Activated T-helper 1 cell treated with anti-CD3 and anti-CD28 coated beads, Interleukin-2, amount 50 U/mL, for 16 hours (primary cell): ENCODE measurements around the gene ETV5.
A peak's percentile ranks its signal among the peaks of the same experiment; 100 is the strongest.

Source experiments
- DNase-seq, 2 donors: peaks; one replicate each; pipeline ENCODE4 v3.0.0-alpha.2; 2020; ENCODE audit warnings: low read depth in 1 of 2, low spot score in 1 of 2

Gene ETV5

DNA sequence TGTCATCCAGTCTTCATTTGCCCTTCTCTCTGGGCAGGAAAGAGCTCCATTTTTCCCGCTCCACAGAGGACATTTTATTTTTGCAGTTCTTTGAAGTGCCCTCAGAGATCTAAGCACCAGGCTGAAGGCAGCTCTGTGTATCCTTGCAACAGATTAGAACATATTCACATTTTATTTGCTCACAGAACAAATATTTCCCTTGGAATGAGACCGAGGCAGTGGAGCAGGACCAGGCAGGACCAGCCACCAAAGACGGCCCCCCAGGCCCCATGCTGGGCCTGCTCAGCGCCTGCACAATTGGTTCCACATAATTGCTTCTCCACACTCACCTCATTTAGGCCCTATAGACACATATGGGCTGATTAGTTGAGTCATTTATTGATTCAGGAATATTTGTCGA, 15.7 kb upstream of the ETV5 start:
- no peak for DNase-seq

DNA sequence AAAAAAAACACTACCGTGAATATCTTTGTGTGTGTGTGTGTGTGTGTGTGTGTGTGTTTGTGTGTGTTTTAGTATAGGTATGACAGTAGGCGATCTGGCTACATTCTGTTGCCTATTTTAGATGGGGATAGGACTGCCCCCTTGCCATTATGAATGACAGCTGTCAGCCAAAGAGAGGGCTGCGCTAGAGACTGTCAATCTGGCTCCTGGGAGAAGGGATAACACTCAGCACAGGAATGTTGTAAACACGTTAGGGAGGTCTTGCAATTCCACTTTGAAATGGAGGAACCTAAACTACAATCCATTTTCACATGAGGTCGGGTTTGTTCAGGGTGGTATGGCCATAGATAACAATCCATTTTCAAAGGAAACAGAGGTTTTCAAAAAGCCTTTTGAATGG, 14.1 kb upstream of the ETV5 start:
- DNase-seq: no peak

DNA sequence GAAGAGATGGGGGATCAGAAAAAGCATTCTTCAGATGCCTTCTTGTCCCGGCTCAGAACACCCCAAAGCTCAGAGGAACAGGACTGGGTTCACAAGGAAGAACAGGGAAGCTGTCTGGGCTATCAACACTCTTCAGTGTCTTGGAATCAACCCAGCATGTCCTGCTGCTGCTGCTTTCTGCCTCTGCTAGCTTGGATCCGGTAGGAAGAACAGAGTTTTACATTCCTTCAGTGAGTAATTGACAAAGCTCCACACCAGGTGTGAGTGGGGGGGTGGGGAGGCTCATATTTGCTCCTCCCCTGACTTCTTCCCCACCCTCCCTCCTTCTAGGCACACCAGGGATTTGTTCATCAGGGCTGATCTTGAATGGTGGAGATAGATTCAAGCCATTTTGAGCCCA, 13.1 kb upstream of the ETV5 start:
- DNase-seq: no peak

DNA sequence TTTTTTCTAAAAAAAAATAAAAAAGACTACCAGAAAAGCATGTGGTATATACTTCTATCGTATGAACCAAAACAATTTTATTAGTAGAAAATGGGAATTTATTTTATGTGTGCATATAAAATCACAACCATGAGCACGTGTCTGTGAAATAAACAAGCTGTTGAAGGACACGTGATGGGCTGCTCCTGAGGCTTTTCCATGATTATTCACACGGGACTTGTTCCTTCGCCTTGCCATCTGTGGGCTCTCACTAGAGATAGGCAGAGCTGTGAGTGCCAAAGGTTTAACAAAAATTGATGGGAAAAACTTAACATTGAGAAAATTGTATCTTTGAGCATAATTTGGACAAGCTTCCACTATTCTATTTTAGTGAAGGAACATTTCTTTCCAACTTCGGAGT, 12.4 kb upstream of the ETV5 start:
- DNase-seq: no peak

DNA sequence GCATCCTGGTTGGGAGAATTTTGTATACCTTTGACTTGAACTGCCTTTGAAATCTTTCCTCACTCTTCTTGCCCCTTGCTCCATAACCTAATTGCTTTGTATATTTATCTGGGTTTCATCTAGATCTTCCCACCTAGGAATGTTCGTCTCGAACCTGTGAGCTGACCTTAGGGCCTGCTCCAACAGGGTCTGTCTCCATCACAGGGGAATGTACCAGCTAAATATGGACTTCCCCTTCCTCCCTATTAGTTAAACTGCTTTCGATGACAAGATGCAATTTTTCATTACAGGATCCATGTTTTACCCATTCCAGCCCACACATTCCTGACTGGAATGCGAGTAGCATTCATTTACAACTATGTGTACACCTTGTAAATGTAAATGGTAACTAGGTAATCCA, 10.6 kb upstream of the ETV5 start:
- DNase-seq: no peak

DNA sequence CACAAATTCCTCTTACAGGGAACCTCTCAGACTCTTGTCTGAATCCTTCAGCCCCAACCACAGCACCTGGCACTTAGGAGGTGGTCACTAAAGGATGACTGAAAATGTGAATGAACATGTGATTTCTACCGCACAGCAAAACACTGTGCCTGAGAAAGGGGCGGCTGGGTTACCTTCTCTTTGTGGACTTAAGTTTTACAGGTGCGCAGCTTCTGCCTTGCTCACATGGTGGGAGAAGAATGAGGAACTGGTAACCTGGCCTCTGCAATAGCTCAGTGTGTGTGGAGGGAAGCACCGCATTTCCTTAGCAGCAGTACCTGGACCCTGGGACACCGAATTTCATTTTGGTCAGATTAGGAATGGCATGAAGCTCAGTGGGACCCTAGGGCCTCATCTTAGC, 9.8 kb upstream of the ETV5 start:
- DNase-seq: no peak

DNA sequence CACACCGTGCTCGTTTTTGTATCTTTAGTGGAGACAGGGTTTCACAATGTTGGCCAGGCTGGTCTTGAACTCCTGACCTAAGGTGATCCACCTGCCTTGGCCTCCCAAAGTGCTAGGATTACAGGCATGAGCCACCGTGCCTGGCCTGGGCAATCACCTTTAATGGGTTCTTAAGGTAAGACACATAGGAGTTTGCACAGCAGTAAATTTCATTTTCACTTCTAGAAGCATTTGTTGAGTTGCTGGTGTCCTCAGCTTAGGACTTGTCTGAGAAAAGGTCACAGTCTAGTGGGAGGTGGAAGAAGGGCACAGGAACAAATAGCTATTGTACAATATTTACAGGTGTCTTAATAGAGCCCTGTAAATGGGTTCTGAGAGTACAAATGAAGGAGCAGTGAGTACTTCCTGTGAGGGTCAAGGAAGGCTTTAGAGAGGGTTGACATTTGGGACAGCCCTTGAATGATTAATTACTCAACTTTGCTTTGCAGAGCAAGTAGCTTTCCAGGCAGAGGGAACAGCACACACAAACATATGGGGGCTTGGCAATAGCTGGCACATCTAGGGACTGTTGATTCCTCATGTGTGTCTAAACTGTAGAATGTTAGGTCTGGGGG, 8.7 kb upstream of the ETV5 start:
- DNase-seq: no peak

DNA sequence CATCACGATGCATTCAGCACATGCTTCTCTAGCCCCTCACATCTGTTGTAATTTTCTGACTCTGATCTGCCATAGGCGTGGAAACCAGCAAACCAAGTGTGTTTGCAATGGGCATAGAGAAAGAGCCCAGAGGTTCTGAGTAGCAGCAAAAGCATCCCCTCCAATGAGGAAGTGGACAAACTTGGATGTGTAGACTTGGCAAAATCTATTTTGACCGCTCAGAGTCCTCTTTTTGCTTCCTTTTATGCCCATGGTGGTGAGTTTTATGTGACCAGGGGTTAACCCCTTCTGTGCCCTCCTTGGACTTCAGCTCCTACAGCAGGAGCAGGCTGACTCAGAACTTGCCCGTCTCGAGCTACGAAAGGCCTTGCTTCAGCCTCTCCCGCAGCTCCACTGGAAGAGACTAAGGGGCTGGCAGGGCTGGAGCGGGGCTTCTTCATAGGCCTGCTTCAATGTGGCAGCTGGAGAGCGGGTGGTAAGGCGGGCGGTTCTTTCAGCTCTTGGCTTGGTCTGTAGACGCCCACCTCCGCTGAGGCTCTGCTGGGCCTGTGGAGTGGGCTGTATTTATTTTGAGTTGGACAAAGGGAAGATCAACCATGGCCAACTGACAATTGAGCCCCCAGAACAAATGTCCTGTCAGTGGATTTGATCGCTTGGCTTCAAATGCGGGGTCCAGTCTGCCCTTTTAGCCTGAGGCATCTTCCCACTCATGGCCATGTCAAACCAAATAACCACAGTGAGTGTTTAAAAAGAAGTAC, 6.5 kb upstream of the ETV5 start:
- no peak for DNase-seq

DNA sequence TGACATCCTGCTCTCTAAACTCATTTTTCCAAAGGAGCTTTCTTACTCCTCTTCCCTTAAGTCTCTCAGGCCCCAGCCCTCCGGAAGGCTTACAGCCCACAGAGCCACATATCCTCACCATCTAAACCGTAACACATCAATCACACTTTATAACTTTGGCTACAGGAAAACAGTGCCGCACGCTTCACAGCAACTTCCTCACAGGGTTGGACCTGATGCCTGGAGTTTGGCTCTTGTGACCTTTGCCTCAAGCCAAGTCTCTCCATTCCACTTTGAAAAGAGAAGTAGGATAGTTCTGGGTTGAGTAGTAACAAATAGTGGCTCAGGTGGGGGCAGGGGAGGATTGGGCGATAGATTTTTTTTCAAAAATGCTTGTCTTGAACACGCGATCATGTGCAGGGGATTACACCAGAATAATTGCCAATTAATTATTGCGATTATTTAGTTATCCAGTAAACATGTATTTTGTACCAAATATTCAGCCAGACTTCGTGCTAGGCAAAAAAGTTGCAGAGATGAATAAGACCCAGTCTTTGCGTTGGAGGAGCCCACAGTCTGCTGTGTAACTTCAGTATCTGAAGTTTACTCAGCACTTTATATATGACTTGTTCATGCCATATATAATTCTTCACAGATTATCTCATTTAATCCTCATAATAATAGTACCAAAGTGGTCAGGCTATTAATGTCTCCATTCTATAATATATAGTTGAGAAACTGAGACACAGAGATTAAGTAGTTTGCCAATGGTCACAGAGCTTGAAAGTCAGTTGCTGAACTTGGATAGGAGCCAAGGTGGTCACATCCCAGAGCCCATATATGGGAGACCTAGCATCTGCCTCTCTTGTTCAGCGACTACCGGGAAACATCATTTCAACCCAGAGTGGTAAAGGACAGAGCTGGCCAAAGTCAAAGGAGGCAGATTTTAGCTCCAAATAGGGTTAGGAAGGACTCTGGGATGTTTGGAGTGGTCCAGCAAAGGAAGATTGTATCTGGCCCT, 2.4 kb upstream of the ETV5 start:
- no peak for DNase-seq

DNA sequence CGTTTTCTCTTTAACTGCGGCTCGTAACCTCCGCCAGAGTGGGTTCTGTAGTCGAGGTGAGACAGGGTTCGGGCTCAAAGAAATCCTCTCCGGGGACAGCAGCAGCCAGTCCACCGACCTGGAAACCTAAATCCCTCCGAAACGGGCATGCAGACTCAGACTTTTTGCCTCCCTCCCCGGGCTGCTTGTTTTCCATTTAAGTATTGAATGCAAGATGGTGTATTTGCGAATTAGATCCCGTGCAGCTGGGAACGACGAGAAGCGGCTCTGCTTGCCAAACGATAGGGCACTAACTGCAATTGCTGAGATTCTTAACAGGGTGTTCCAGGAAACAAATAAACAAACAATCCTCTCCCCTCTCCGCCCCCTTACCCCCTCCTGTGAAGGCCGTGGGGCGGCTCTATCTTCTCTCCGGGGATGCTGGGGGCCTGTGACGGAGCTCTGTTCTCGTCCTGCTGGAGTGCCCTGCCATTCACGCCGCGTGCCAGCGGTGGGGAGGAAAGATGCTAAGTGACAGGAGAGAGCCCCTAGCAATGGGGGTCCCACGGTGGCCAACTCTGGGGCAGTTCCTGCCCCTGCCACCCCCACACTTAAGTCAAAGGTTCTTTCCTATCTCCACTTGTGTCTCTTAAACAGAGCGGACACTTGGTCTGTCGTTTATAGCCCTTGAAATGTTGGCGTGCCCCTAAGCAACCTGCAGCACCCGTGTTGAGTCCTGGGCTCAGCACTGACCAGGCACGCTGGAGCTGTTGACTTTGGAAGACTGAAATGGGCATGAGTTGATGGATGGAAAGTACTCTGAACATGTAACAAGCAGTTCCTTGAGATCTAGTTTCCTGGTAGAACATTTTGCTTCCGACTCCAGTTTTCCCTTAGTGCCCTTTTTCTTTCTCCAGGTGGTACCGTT, 1.3 kb upstream of the ETV5 start:
- no peak for DNase-seq

DNA sequence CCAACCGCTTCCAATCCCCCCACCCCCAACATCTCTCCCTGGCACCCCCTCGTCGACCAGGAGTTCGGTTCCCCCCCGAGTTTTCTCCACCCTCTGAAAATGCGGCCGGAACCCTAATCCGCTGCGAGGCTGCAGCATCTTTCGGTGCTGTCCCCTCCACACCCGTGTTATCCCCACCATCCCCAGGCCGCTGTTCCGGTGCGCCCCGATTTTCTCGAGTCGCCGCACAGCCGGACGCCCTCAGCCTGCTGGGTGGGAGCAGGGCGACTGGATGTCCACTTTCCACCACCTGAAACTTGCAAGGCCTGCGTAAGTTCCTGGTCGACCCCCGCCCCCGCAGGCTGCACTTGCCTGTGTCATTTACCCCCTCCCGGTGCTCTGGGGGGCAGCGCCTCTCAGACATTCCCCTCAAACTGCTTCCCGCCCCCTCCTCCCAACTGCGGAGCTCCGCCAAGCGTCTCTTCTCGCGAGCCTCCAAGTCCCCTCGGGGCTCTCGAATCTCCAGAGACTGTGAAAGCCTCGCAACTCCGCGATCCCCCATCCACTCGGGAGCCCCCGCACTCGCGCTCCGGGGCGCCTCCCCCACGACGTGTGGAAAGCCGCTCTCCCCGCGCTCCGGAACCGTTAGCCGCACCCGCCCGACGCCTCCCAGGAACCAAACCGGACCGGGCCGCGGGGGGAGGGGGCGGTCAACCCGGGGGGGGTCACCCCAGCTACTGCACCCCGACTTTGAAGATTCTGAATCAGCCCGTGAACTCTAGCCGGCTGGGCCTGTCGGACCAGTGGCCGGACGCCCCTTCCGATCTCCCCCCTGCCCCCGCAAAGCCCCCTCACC, 566 bp downstream of the ETV5 start:
- DNase-seq: peak in 1 of 2 donors; percentile 9

DNA sequence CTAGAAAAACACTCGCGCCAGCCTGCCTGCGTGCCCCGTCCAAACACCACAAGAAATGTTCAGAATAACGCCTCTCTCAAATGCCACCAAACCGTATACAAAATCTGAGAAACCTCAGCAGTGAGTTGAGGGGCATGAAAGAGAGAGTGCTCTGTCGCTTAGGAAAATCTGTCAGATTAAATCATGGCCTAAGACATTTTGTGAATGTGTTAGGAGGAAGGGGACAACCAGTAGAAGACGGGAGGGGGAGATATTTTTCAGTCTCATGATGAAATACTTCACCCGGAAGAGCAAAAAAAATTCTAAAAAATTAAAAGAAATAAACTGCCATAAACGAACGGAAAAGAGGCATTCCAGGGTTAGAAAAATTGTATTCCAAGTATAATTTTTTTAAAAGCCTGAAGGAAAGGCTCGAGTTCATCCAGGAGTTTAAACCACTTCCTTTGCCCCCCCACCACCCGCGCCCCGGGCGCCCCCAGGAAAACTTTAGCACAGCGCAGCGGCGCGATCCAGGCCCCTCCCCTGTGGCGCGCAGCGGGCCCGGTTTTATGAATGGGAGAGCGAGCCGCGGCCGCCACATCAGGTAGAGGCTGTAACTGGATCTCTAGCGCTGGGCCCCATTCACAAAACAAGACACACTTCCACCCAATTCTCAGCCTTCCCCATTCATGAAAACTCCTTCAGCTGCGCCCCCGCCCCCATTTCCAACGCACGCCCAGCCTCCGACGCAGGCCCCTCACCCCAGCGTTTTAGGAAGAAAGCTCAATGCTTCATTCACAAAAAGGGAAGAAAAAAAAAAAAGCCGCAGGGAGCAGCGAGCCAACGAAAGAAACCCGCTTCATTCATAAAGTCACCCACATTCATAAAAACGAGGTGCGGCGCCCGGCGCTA, 1.4 kb downstream of the ETV5 start:
- DNase-seq: no peak

DNA sequence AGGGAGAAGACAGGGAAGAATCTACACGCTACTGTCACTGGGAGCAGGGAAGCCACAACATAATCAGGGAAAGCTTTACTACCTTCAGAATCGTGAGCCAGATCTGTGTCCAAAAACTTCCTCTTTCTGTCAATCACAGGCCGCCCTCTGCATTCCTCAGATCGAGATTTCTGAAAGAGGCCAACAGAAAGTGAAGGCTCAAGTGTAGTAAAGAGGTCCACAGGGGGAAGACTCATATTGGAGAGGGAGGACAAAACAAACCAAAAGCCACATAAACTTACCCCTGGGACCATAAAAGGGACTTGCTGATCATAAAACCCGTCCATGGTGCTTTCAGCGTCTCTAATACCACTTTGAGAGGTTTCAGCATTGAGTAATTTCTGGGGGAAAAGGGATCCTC, 3.3 kb downstream of the ETV5 start:
- no peak for DNase-seq

DNA sequence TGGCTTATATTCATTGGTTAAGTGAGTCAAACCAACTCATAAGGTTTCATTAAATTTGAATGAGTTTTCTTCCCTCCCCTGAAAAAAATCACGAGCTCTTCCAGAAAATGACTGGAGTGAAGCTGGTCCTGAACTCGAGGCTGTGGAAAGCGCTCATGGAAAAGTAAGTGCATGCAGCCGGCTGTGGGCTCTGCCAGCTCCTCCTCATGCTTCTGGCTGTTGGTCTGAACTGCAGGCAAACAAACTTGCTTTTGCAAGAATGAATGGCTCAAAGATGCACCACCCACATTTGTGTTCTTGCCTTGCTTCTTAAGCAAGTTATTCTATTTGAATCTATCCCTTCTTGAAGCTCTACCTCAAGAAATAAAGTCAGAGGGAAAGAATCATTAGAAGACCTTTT, 6.2 kb downstream of the ETV5 start:
- DNase-seq: no peak

DNA sequence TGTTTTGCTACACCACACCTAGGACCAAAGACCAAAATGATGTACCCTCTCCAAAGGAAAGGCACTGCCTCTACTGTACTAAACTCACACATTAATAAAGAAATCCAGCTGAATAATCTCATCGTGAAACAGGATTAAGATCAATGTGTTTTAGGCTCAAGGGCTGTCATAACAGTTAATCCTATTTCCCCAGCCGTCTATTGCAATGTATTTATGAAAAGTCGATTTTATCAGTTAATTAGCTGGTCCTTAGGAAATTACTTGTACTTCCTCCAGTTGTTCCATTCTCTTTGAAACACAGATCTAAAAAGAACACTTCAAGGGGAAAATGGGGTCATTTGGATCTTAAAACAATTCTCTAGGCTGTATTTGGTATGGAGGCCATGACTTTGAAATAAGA, 8.5 kb downstream of the ETV5 start:
- DNase-seq: no peak

DNA sequence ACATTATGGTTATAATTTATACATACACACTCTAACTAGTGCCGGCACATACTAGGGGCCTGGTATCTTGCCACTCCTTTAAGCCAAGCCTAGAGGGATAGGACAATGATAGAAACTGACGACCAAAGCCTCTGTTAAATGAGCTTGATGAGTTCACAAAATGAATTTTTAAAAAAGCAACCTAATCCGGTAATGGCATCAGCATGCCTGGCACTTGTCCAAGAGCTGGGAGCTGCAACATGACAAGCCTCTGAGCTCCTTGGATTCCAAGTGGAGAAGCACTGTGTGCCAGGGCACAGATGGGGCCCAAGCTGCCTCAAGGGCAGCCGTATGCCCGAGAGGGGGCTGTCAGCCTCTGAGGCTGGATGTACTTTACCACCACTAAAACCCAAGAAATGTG, 9.7 kb downstream of the ETV5 start:
- DNase-seq: no peak

DNA sequence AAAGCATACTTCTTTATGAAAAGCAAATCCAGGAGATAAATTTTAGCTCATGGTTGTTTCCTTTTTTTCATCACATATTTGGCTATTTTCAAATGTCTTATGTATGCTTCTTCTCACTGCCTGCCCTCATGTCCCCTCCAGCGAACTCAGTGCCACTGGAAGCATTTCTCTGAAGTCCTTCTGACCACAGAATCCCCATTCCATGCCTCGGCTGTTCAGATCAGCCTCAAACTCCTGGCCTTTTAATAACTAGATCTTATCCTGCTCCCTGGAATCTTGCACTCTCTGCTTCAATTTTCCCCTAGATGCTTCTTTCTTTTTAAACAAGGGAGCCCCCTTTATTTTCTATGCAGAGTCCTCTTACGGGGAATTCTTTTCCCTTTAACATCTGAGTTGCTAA, 10.1 kb downstream of the ETV5 start:
- no peak for DNase-seq

DNA sequence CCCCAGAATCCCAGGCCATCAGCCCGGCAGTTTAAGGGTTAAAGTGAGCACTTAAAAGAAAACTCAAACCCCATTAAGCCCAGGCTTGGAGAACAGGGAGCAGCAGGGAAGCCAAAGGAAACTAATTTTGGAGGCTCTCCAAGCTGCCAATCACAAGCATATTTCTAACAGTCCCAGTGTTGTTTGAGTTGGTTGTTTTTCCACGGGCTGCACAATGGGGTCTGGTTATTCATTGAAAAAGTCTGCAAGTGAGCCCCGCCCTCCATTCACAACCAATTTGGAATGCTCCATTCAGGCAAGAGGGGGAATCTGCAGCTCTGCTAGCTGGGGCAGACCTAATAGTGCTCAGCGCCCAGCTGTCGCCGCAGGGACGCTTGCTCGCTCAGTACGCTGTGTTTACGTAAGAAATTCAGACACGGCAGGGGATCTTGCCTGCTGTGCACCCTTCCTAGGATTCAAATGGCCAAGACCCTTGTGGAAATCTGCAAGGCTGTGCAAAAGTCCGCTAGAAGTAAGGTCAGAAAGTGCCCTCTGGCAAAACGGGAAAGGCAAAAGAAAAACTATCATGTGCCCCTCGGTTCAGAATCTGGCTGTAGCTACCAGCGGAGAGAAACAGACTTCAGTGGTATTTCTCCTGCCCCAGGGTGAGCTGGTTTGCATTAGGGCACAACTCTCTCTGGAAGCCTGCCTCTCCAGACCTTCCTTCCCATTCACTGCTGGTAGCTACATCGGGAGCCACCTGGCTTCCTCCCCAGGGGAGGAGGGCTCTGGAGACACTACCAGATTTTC, 11.0 kb downstream of the ETV5 start:
- no peak for DNase-seq
